Osteoblast (primary cell): ENCODE data around the gene PSG1. TPM values are rescaled to one million over a fixed set of nuclear protein-coding genes. Genes with fewer than 3 reads are reported as not detected.
"Not testable (repeated sequence)": the region's sequence is repeated elsewhere in the genome, so short reads cannot be mapped to it uniquely, and the experiment has no call there.

Source experiments
- DNase-seq: peaks from one replicate; pipeline ENCODE4 v3.0.0; 2011; ENCODE audit warnings: low spot score, mixed read lengths; ENCODE audit not compliant: insufficient read length; ENCODE audit errors: missing footprints
- H2AFZ ChIP-seq: 2 replicates; pipeline ENCODE4 v1.6.0; 2011; ENCODE audit warnings: mild to moderate bottlenecking, low read length
- H3K27ac ChIP-seq: 2 replicates; pipeline ENCODE4 v1.5.1; 2011; ENCODE audit warnings: mild to moderate bottlenecking, low read depth, low read length, moderate library complexity
- H3K27me3 ChIP-seq: 2 replicates; pipeline ENCODE4 v1.6.0; 2012; ENCODE audit warnings: mild to moderate bottlenecking, control low read depth, inconsistent platforms, low read length, moderate library complexity; ENCODE audit not compliant: insufficient read depth
- H3K36me3 ChIP-seq: 2 replicates; pipeline ENCODE4 v1.5.1; 2011; ENCODE audit warnings: mild to moderate bottlenecking, low read length, control low read depth, moderate library complexity; ENCODE audit not compliant: insufficient read depth
- H3K4me1 ChIP-seq: 2 replicates; pipeline ENCODE4 v1.5.1; 2011; ENCODE audit warnings: mild to moderate bottlenecking, low read length, control low read depth, moderate library complexity; ENCODE audit not compliant: insufficient read depth
- H3K4me2 ChIP-seq: 2 replicates; pipeline ENCODE4 v1.6.0; 2011; ENCODE audit warnings: mild to moderate bottlenecking, low read length; ENCODE audit not compliant: insufficient read depth
- H3K4me3 ChIP-seq: fragments of 200-600 bp; sonication (generic); 3 replicates; pipeline ENCODE4 v1.5.1; 2012; ENCODE audit warnings: mild to moderate bottlenecking, low read length, inconsistent platforms; ENCODE audit not compliant: insufficient read depth
- H3K79me2 ChIP-seq: 2 replicates; pipeline ENCODE4 v1.6.0; 2012; ENCODE audit warnings: mild to moderate bottlenecking, low read length, control low read depth, inconsistent platforms; ENCODE audit not compliant: insufficient read depth
- H3K9me3 ChIP-seq: 2 replicates; pipeline ENCODE4 v1.5.1; 2011; ENCODE audit warnings: low read depth, low read length, control low read depth
- H4K20me1 ChIP-seq: 2 replicates; pipeline ENCODE4 v1.6.0; 2012; ENCODE audit warnings: mild to moderate bottlenecking, low read length, control low read depth; ENCODE audit not compliant: insufficient read depth
- CTCF ChIP-seq: IDR thresholded peaks from 2 replicates; pipeline ENCODE4 v1.5.1; 2011; ENCODE audit warnings: mild to moderate bottlenecking, low read depth, low read length, moderate library complexity; ENCODE audit errors: extremely low read depth
- total RNA-seq: library from RNA; depleted of rRNA; stranded (reverse); fragments of >200 nt; gene quantifications from 2 replicates; pipeline ENCODE4 v1.2.3, GENCODE V29; 2012

The PSG1 gene
- total RNA-seq, 1 donor, result 0.36 TPM

DNA sequence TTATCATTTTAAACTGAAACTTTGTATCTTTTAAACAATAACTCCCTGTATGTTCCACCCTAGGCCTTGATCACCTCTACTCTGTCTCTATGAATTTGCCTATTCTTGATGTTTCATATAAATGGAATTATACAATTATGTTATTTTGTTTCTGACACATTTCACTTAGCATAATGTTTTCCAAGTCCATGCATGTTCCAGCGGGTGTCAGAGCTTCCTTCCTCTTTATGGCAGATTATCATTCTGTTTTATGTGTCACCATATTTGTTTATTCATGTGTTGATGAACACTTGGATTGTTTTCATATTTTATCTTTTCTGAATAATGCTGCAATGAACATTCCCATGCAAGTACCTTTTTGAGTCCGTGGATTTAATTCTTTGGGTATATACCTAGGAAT is 3.2 kb upstream of the PSG1 start:
- not testable (repeated sequence) for H3K9me3 ChIP-seq, H3K36me3 ChIP-seq, H3K79me2 ChIP-seq, H3K27ac ChIP-seq, H3K4me2 ChIP-seq, H4K20me1 ChIP-seq, DNase-seq, H3K27me3 ChIP-seq, H3K4me1 ChIP-seq, H2AFZ ChIP-seq, H3K4me3 ChIP-seq

DNA sequence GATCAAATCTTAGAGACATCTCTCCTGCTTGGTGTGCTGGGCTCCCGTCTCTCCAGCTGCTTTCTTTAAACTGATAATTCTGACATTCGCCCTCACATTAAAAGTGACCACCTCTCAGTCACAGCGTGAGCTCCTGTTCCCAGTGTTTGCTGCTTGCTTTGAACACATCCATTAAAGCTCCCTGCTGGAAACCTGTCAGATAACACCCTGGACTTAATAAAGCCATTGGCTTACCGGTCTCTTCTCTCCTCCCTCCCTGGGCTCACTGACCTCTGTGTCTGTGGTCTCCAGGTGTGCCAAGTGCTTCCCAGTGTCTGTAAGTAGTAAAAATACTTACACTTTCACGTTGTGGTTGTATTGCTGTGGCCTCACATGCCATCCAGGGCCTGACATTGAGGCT is 2.5 kb upstream of the PSG1 start:
- not testable (repeated sequence) for H3K4me3 ChIP-seq, DNase-seq, H4K20me1 ChIP-seq, H3K27ac ChIP-seq, H2AFZ ChIP-seq, H3K27me3 ChIP-seq, H3K79me2 ChIP-seq, H3K36me3 ChIP-seq, H3K4me1 ChIP-seq, H3K9me3 ChIP-seq, H3K4me2 ChIP-seq

DNA sequence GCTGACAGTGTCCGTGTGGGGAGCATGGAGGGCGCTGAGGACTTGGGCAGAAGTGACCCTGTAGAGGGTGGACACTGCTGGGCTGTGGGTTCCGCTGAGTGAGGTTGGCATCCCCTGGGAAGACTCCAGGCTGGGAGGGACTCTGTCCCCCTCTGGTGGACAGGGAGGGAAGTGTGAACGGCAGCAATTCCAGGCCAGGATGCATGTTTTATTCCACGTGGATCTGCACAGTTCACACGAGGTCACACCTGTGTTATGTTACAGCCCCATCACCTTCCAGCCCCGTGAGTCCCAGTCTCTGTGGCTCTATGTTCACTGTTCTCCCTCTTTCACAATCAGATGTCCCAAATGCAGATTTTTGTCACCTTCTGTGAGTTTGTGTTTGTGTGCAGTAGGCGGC is 1.8 kb upstream of the PSG1 start:
- H3K4me2 ChIP-seq, H2AFZ ChIP-seq, H3K36me3 ChIP-seq, H3K9me3 ChIP-seq, DNase-seq, H3K4me3 ChIP-seq, H3K27ac ChIP-seq, H4K20me1 ChIP-seq, H3K79me2 ChIP-seq, H3K4me1 ChIP-seq, H3K27me3 ChIP-seq: not testable (repeated sequence)
- TF ChIP-seq CTCF, result peak; percentile 34

DNA sequence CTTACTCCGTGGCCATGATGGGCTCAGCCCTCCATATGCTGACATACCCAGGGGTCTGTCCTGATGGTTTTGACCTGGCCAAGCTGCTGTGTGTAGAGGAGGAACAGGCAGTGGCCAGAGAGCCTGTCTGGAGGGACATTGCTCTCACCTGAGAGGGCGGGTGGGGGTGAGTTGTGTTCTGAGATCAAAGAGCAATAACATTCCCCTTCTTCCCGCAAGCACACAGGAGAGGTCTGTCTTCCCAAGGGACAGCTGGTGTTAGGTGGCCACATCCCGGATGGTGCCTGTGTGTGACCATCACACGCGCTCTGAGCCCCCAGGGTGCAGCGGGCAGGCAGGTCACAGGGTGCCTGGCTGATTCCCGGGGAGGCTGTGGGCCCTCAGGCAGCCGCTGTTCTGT is 1.1 kb upstream of the PSG1 start:
- not testable (repeated sequence) for H3K4me1 ChIP-seq, H3K4me3 ChIP-seq, H3K4me2 ChIP-seq, H4K20me1 ChIP-seq, H3K27ac ChIP-seq, H3K36me3 ChIP-seq, H2AFZ ChIP-seq, H3K9me3 ChIP-seq, H3K27me3 ChIP-seq, H3K79me2 ChIP-seq
- peak; percentile 5 for DNase-seq

GRCh38 chr19:42876596-42876995 is 2.9 kb downstream of the PSG1 start:
- not testable (repeated sequence) for H3K4me2 ChIP-seq, H2AFZ ChIP-seq

GRCh38 chr19:42875881-42876280 is 3.6 kb downstream of the PSG1 start:
- Histone ChIP-seq H2AFZ (peak overlapping the region; percentile 28), H3K27ac (peak overlapping the region; percentile 89), H3K4me1 (peaks cover 17% of the 10 kb centered on the region)
- H3K27me3 ChIP-seq, H3K4me3 ChIP-seq, H3K4me2 ChIP-seq, DNase-seq, H3K79me2 ChIP-seq, H3K36me3 ChIP-seq, H4K20me1 ChIP-seq, H3K9me3 ChIP-seq: not testable (repeated sequence)

More at GRCh38 chr19:42876596-42876995, 2.9 kb downstream of the PSG1 start:
- Histone ChIP-seq H3K4me1 (peaks cover 17% of the 10 kb centered on the region), H3K27ac (peak overlapping the region; percentile 89)
- H3K9me3 ChIP-seq, H3K27me3 ChIP-seq, H4K20me1 ChIP-seq, DNase-seq, H3K4me3 ChIP-seq, H3K79me2 ChIP-seq, H3K36me3 ChIP-seq: not testable (repeated sequence)

GRCh38 chr19:42874901-42875813 is 4.4 kb downstream of the PSG1 start:
- H3K79me2 ChIP-seq, H3K36me3 ChIP-seq, H3K4me3 ChIP-seq, DNase-seq, H2AFZ ChIP-seq, H4K20me1 ChIP-seq, H3K4me2 ChIP-seq, H3K9me3 ChIP-seq, H3K27me3 ChIP-seq: not testable (repeated sequence)
- Histone ChIP-seq H3K27ac (peak overlapping the region; percentile 89), H3K4me1 (peaks cover 17% of the 10 kb centered on the region)

GRCh38 chr19:42874136-42874535 is 5.4 kb downstream of the PSG1 start:
- H2AFZ ChIP-seq, H3K79me2 ChIP-seq, H3K4me2 ChIP-seq, H3K4me3 ChIP-seq, H3K9me3 ChIP-seq, H4K20me1 ChIP-seq, DNase-seq, H3K27ac ChIP-seq, H3K27me3 ChIP-seq, H3K36me3 ChIP-seq: not testable (repeated sequence)
- H3K4me1 ChIP-seq, result peaks cover 17% of the 10 kb centered on the region
